Measurements from ENCODE around the gene ZNF331.
"Not testable (repeated sequence)": the region's sequence is repeated elsewhere in the genome, so short reads cannot be mapped to it uniquely, and the experiment has no call there.

Gene ZNF331

GRCh38 chr19:53537521-53538377 is at the start of gene ZNF331:
Gene ZNF331 (plus strand): TSS chr19:53538145. CDS start chr19:53569377, 31,232 bp downstream.
- peak in 1 of 2 experiments; percentile 33 for DNase-seq

GRCh38 chr19:53492153-53492552 is 45.8 kb upstream of the ZNF331 start:
- DNase-seq, result no peak

- DNase-seq, result not testable (repeated sequence)
These were observed 40.5 kb upstream of the ZNF331 start for GRCh38 chr19:53497311-53498023.

- not testable (repeated sequence) for DNase-seq
These were observed 39.9 kb upstream of the ZNF331 start for GRCh38 chr19:53498024-53498395.

GRCh38 chr19:53503151-53503550 is 34.8 kb upstream of the ZNF331 start:
- not testable (repeated sequence) for DNase-seq

GRCh38 chr19:53503671-53504364 is 34.1 kb upstream of the ZNF331 start:
- DNase-seq, result not testable (repeated sequence)

GRCh38 chr19:53504365-53504703 is 33.6 kb upstream of the ZNF331 start:
- not testable (repeated sequence) for DNase-seq

GRCh38 chr19:53504885-53505284 is 33.1 kb upstream of the ZNF331 start:
- DNase-seq, result no peak

- no peak for DNase-seq
These were observed 31.2 kb upstream of the ZNF331 start for GRCh38 chr19:53506728-53507127.

GRCh38 chr19:53507523-53508442 is 30.2 kb upstream of the ZNF331 start:
- DNase-seq, result no peak

GRCh38 chr19:53509443-53509842 is 28.5 kb upstream of the ZNF331 start:
- DNase-seq, result no peak

GRCh38 chr19:53509845-53510244 is 28.1 kb upstream of the ZNF331 start:
- no peak for DNase-seq

- no peak for DNase-seq
These were observed 26.6 kb upstream of the ZNF331 start for GRCh38 chr19:53511357-53511756.

- DNase-seq, result no peak
These were observed 26.0 kb upstream of the ZNF331 start for GRCh38 chr19:53511933-53512374.

GRCh38 chr19:53515047-53515446 is 22.9 kb upstream of the ZNF331 start:
- DNase-seq, result not testable (repeated sequence)

GRCh38 chr19:53517114-53517741 is 20.7 kb upstream of the ZNF331 start:
- DNase-seq, result no peak

- DNase-seq, result no peak
These were observed 19.8 kb upstream of the ZNF331 start for GRCh38 chr19:53518121-53518520.

GRCh38 chr19:53518716-53519115 is 19.2 kb upstream of the ZNF331 start:
- no peak for DNase-seq

- DNase-seq, result no peak
These were observed 18.5 kb upstream of the ZNF331 start for GRCh38 chr19:53519446-53519845.

- DNase-seq, result no peak
These were observed 17.8 kb upstream of the ZNF331 start for GRCh38 chr19:53520163-53520546.

- DNase-seq, result peak; percentile 92 to 97
These were observed 17.2 kb upstream of the ZNF331 start for GRCh38 chr19:53520547-53521372.

All from cerebellar nuclear complex (tissue), 1 donor.